ENCODE measurements around the gene BANP. TPM values are rescaled to one million over a fixed set of nuclear protein-coding genes. Genes with fewer than 3 reads are reported as not detected.

Gene BANP
- total RNA-seq, 1 donor from 2014 or later, result 39.1 TPM

- peaks cover 7% of the 10 kb centered on the region for H3K4me1 Mint-ChIP-seq
- TF ChIP-seq CTCF (conservative IDR thresholded peaks at IDR 0.05), result no peak
- DNase-seq (ENCODE audit: low read depth, low spot score), result no peak
- no peak overlapping the region for H3K27ac Mint-ChIP-seq (ENCODE audit: unreplicated experiment)
- H3K36me3 Mint-ChIP-seq (ENCODE audit: low read depth), result peaks cover 3% of the 10 kb centered on the region
- H3K9me3 Mint-ChIP-seq, result no peaks in the 10 kb centered on the region
- H3K27me3 Mint-ChIP-seq (ENCODE audit: low read depth), result no peaks in the 10 kb centered on the region
- H3K4me3 Mint-ChIP-seq, result no peak overlapping the region
Observed at GRCh38 chr16:88067530-88068411, 116.5 kb downstream of the BANP start.

- Mint-ChIP-seq H3K4me1 (peaks cover 1% of the 10 kb centered on the region), H3K27me3 (ENCODE audit: low read depth) (no peaks in the 10 kb centered on the region), H3K27ac (ENCODE audit: unreplicated experiment) (no peak overlapping the region), H3K9me3 (no peaks in the 10 kb centered on the region), H3K36me3 (ENCODE audit: low read depth) (peaks cover 3% of the 10 kb centered on the region), H3K4me3 (no peak overlapping the region)
- TF ChIP-seq CTCF (conservative IDR thresholded peaks at IDR 0.05), result no peak
- no peak for DNase-seq (ENCODE audit: low read depth, low spot score)
Observed at GRCh38 chr16:88068476-88069396, 117.5 kb downstream of the BANP start.

DNA sequence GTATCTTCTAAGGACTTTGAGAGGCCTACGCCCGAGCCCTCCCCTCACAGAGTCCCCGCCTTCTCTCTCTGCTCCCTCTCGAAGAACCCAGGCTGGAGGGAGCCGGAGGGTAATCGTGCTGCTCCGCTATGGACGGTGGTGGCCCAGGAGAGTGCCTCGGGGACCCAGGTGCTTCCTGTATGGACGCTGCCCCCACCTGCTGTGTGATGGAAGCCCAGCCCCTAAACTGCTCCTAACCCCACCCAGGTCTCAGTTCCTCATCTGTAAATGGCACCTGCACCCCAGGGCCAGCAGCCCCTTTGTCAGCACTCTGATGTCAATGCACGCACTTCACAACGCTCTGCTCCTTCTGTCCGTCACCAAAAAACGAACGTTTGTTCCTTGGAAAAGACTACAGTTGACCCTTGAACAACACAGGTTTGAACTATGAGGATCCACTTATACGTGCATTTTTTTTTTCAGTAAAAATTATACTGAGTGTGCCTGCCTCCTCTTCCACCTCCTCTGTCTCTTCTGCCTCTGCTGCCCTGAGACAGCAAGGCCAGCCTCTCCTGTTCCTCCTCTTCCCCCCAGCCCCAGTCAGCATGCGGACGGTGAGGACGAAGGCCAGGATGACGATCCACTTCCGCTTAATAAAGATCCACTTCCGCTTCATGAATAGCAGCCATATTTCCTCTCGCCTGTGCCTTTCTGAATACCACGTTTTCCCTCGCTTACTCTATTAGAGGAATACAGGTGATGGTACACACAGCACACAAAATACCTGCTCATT lies 118.3 kb downstream of the BANP start:
- Mint-ChIP-seq H3K4me3 (no peak overlapping the region), H3K9me3 (no peaks in the 10 kb centered on the region), H3K4me1 (no peaks in the 10 kb centered on the region), H3K36me3 (ENCODE audit: low read depth) (peaks cover 3% of the 10 kb centered on the region), H3K27ac (ENCODE audit: unreplicated experiment) (no peak overlapping the region), H3K27me3 (ENCODE audit: low read depth) (no peaks in the 10 kb centered on the region)
- no peak for DNase-seq (ENCODE audit: low read depth, low spot score)
- no peak for TF ChIP-seq CTCF (conservative IDR thresholded peaks at IDR 0.05)

GRCh38 chr16:88070341-88070740 lies 119.1 kb downstream of the BANP start:
- Mint-ChIP-seq H3K36me3 (ENCODE audit: low read depth) (peaks cover 3% of the 10 kb centered on the region), H3K9me3 (no peaks in the 10 kb centered on the region), H3K4me3 (no peak overlapping the region), H3K27ac (ENCODE audit: unreplicated experiment) (no peak overlapping the region), H3K4me1 (no peaks in the 10 kb centered on the region), H3K27me3 (ENCODE audit: low read depth) (no peaks in the 10 kb centered on the region)
- no peak for TF ChIP-seq CTCF (conservative IDR thresholded peaks at IDR 0.05)
- no peak for DNase-seq (ENCODE audit: low read depth, low spot score)

DNA sequence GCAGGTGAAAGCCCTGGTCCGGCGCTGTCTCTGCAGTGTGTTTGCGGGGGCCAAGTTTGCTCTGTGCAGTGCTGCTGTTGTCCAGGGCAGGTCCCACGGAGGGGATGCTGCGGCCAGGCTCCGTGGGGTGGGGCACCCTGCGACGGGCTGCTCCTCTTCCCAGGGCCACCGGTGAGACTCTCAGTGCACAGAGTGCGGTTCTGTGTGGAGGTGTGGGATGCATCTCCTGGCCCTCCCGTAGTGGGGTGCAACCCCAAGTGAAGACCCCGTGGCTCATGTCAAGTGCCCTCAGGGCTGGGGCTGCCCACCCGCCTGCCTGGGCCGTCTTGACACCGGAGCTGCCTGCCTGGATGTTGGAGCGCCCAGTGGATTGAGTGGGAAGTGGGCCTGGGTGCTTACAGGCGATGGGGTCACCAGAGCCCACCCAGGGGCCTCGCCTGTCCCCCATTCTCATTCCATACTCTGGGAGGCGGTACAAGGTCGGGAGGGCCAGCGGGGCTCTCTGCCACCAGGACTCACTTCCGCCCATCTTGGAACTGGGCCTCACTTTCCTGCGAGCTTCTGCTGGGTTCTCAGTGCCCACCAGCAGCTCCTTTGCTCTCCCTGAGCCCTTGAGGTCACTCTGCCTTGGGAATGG lies 119.9 kb downstream of the BANP start:
- no peak for DNase-seq (ENCODE audit: low read depth, low spot score)
- Mint-ChIP-seq H3K4me3 (no peak overlapping the region), H3K36me3 (ENCODE audit: low read depth) (peaks cover 3% of the 10 kb centered on the region), H3K9me3 (no peaks in the 10 kb centered on the region), H3K4me1 (no peaks in the 10 kb centered on the region), H3K27ac (ENCODE audit: unreplicated experiment) (no peak overlapping the region), H3K27me3 (ENCODE audit: low read depth) (no peaks in the 10 kb centered on the region)
- TF ChIP-seq CTCF (conservative IDR thresholded peaks at IDR 0.05), result no peak
